M059J (cell line): Measurements from ENCODE around the gene DMAC2L. TPM values are rescaled to one million over a fixed set of nuclear protein-coding genes. Genes with fewer than 3 reads are reported as not detected.

ENCODE experiments used
- DNase-seq: peaks from one replicate; pipeline ENCODE4 v3.0.0-alpha.2; 2012; ENCODE audit warnings: low read depth
- total RNA-seq: library from RNA; depleted of rRNA; stranded (reverse); fragments of >200 nt; shearing (Covaris generic); gene quantifications from 2 replicates; pipeline ENCODE4 v1.2.3, GENCODE V29; 2014

Gene DMAC2L
- total RNA-seq, 1 experiment from 2014 or later = 16.8 TPM

DNA sequence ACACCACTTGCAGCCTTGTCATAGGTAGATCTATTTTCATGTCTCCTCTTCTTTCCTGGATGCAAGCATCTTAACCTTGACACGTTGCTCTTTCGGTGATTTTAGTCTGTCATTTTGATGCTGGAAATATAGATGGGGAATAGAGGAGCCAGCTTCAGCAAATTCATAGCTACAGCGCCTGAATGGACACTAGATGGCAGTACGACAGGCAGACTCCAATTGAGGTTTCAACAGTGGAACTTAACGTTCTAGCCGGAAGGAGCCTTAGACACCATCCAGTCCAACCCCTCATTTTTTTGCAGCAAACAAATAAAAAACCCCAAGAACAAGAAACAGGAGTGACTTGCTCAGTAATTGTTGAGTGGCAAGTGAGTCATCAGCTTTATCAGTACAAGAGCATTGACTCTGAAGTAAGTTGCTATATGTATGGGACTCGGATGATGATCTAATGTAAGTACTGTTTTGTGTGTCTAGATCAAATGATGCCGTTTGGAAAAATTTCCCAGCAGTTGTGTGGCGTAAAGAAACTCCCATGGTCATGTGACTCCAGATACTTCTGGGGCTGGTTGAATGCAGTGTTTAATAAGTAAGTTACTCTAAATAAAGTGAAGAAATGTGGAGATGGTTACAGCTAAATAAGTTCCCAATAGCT lies 9.0 kb downstream of the DMAC2L start:
- DNase-seq = peak; percentile 93

DNA sequence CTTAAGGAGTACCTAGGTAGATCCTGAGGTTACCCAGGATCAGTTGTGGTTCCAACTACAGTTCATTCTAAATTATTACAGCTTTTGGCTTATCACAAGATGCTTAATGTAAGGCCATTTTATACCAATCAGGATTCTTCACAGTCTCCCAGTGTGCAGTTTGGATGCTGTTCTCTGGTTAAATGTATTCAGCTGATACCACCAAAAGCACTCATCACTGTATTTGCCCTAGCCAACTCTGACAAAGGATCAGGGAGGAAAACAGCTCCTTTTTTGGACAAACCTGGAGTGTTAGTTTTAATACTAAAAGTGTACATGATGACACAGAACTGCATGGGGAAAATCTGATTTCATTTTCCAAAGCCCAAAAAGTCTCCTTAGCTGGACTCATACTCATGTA lies 19.5 kb downstream of the DMAC2L start:
- no peak for DNase-seq

DNA sequence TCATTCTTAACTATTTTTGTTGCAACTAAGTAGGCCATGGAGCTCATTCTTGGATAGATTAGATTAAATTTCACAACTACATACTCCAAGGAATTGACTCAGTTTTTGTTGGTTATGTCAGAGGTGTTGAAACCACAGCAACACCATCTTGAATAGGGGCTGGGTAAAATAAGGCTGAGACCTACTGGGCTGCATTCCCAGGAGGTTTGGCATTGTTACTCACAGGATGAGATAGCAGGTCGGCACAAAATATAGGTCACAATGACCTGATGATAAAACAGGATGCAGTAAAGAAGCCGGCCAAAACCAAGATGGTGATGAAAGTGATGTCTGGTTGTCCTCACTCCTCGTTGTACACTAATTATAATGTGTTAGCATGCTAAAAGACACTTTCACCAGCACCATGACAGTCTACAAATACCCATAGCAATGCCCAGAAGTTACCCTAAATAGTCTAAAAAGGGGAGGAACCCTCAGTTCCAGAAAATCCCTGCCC lies 20.9 kb downstream of the DMAC2L start:
- DNase-seq = peak; percentile 74

DNA sequence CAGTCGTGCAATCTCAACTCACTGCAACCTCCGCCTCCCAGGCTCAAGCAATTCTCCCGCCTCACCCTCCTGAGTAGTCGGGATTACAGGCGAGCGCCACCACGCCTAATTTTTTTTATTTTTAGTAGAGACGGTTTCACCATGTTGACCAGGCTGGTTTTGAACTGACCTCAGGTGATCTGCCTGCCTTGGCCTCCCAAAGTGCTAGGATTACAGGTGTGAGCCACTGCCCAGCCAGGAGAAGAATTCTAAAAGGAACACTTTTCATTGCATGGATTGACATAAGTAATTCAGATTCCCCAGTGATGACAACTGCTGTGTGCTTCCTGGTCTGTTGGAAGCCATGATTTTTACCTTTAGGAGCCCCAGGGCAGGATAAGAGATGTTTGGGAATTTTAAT lies 22.1 kb downstream of the DMAC2L start:
- DNase-seq = no peak

DNA sequence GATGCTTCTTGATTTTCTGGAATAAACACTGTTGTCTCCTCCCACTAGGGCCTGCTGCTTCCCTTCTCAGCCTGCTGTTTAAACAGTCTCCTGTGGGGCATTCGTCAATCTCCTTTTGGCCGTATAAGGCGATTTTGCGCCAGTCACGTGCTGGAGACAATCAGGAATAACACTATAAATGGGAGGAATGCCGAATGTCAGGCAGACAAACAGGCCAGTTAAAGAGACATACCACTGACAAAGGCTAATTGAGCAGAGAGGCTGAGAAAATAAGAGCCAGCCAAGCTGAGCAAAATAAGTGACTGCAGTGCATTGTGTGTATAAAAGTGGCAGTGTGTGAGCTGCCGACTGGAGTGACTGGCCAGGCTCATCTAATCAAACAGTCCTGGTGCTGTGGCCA lies 23.3 kb downstream of the DMAC2L start:
- DNase-seq = no peak

DNA sequence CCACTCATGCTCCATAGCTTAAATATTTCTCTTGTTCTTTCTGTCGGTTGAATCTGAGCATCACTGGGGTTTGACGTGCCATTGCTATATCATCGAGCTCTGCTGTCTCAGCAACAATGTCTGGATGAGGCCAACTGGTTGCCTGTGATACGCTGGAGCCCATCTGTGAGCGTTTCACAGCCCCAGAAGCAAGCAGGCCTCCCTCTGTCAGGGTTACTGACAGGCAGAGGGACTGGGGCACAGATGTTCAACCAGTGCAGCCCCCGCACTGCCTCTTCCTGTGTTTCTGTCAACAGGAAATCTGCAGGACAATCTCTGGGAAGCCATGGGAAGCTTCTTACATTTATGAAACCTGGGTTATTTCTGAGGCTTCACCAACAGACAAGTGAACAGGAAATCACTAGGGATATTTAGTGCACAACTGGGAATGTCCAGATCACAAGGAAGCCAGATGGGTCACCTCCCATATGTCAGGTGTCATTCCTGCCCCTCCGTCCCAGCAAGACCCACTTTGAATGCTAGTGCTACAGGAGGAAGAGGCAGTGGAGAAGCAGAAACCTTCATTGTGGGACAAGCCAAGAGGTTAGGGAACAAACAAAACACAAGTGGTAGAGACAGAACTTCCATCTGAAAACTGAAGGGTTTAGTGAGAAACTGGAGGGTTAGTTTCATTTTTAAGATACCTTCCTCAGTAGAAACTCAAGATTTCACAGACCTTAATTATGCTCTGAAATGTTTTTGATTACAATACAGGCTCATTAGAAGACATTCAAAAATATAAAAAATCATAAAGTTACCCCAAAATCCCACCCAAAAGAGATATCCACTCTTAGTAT lies 24.1 kb downstream of the DMAC2L start:
- no peak for DNase-seq

DNA sequence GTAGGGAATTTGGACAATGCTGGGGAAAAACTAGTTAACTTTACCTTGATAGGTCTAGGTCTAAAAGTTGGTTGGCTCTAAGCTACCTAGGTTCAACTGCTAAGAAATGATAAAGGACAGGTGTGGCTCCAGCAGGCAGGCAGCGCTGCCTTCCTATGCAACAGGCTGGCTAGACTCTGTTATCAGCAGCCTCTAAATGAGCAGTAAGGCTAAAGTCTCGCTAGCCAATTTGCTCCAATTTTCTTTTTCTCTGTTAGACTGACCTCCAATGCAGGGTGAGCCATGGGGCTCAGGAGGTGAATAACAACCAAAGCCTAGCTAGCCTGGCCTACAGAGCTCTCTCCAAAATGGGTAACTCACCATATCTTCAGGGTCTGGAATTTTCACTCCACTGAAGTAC lies 26.5 kb downstream of the DMAC2L start:
- DNase-seq = no peak

DNA sequence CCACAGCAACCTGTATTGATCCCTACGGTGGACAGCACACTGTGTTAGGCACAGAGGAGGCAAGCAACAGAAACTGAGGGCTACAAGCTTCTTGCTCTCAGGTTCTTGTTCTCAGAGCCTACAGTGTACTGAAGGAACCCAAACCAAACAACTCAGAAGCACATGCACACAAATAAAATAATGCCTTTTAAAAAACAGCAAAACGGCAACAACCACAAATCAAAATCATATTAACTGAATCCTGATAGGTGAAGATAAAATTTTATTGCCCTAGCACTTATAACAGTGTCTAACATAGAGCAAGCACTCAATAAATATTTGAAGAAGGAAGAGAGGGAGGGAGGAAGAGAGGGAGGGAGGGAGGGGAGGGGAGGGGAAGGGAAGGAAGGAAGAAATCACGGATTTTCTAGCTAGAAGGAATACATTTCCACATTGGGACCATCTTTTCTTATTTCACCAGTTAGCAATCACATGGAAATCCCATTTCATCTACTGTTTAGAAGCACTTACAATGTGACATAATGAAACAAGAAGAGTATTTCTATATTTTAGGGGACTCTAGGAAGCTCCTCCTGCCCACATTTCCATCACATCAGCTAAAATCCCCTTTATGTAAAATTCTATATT lies 27.2 kb downstream of the DMAC2L start:
- DNase-seq = no peak

DNA sequence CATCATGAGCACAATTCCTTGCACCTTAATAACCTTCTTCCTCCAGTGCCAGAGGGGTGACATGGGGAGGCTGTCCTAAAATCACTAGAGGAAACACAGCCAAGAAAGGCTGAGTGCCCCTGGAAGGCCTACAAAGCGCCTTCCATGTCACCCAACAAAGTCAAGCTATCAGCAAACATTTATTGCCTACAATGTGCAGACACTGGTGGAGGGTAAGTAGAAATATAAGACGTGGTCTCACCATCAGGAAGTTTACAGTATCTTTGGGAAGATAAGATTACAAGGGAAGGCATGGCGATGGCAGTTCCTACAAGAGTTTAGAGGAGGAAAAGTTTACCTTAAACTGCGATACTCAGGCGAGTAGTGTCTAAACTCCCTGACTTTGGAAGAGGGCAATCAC lies 27.9 kb downstream of the DMAC2L start:
- DNase-seq = no peak

DNA sequence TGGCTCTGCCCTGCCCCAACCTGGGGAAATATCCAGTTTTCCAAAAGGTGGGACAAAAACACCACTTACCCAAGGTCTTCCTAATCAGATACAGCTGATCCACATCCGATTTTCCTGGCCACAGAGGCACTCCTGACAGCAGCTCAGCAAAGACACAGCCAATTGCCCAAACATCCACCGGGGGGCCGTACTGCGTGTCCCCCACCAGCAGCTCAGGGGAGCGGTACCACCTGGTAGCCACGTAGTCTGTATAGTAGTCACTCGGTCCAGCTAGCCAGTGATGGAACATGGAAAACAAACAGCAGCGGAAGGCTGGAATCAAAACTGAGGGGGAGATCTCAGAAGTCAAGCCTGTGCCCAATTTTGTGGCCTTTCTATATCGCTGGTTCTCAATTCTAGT lies 28.8 kb downstream of the DMAC2L start:
- DNase-seq = no peak

DNA sequence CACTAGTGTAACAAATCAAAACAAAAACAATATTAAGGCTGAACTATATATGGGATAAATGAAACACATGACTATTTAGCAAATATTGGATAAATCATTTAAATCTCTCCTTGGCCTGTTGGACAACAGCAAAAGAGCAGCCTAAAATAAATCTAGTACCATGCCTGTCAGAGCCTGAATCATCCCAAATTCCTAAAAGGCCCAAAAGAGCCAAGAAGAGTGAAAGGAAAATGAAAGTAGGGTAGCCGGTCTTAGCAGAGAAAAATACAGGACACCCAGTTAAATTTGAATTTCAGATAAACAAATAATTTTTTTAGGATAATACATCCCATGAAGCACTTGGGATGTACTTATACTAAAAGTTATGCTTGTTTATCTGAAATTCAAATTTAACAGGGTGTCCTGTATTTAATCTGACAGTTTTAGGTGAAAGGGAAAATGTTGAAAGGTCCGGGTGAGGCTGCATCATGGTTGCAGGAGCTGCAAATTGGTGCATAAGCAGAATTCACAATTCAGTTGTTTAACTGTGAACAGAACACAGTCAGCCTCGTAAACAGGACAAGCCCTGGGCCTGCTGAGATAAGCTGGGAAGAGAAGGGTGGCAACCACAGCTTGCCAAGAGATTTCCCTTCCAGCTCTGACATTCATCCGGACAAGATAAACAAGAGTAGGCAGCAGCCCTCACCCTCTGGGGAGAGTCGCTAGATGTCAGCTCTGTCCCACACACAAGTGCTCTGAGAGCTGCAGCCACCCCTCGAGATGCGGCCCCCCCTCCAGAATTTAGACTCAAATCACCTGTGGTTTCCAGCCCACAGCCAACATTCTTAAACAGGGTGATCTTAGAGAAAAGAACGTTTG lies 30.3 kb downstream of the DMAC2L start:
- peak; percentile 90 for DNase-seq

DNA sequence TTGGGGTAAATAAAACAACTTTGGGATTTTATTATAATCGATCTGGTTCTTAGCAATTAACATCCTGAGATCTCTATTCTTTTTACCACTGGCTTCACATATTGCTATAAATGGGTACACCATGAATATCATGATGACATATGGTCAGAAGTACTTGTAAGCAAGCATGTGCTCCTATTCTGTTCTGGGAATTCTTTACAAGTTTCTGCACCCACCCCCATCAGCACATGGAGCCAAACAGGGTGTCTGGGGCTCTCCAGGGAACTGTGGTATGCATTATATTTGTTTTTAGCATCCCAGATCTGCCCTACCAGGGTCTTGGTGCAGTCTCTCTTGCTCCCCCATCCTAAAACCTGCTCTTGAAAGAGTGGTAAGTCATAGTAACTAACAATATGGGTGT lies 31.3 kb downstream of the DMAC2L start:
- DNase-seq = no peak

DNA sequence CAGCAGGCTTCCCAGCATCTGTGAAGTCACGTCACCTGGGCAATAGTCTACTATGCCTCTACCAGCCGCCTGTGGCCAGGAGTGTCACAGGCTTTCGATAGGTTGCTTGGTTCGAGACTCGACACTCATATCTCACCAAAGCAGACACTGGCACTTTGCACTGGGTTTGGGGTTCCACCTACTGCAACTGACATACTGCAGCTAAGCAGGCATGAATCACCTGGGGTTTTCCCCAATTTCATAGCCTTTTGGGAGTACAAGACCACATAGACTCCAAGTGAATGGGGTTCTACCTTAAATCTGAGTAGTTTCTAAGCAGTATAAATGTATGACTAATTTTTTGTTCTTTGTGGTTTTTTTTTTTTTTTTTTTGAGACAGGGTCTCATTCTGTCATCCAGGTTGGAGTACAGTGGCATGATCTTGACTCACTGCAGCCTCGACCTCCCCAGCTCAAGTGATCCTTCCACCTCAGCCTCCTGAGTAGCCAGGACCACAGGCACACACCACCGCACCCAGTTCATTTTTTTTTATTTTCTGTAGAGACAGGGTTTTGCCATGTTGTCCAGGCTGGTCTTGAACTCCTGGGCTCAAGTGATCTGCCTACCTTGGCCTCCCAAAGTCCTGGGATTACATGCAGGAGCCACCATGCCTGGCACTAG lies 32.1 kb downstream of the DMAC2L start:
- peak; percentile 86 for DNase-seq

DNA sequence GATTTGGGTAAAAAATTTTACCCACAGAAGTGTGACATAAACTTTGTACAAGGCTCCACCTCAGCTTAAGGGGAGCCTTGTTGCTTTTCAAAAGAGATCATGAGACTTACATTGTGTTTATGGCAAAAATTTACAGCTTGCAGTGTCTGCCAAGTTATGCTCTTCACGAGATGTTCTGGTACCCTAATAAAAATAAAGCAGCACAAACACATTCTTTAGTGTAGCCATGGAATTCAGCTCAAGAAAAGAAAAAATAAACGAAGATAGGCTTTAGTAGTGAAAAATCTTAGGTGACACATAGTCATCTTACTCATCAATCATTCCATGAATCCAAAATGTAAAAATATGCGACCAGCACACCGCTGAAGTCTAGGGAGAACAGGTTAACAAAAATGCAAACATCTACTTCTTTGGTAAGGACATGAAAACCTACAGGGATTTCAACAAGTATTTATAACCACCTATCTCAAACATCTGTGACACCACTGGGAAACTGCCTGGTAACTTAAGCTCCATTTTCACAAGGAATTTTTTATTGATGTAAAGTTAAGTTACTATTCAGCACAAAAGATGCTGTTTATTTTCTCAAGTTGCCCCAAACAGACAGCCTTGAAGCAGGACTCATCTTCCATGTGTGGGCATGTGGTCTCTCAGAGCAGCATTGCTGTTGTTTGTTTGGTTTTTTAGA lies 32.9 kb downstream of the DMAC2L start:
- peak; percentile 63 for DNase-seq

DNA sequence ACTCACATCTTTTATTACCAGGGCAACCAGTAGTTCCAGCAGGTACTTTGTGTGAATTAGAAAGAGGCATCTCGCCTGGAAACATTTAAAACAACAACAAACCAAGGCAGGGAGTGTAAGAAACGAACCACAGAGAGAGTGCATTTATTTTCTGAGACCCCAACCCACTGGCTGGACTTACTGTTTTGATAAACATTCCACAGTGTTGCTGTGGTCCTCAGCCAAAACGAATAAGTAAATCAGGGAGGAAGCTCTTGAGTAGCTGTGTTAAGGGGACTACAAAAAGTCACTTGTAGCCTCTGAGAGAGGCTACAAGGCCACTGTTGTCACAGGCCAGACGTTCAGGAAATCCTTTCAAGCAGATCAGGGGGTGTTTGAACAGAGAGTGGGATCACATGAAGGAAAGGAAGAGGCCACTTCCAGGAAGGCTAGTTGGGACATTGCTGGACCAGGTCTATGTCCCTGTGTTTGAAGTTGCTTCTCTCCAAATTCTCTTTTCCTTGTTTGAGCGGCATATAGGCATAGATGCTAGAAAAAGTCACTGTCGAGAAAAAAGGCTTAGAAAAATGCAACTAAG lies 33.8 kb downstream of the DMAC2L start:
- peak; percentile 34 for DNase-seq

DNA sequence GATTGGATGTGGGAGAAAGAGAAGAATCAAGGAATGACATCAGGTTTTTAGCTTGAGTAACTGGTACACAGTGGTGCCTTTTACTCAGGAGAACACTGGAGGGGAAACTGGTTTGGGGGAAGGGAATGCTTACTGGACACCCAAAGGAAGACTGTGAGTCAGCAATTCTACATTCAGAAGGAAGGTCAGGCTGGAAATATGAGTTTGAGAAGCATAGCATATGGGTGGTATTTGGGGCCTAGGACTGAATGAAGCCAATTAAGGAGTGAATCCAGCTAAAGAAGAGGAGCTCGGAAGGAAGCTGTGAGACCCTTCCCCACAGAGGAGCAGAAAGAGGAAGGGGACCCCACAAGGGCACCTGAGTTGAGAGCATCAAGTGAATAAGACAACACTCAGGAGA lies 35.4 kb downstream of the DMAC2L start:
- DNase-seq = peak; percentile 60

DNA sequence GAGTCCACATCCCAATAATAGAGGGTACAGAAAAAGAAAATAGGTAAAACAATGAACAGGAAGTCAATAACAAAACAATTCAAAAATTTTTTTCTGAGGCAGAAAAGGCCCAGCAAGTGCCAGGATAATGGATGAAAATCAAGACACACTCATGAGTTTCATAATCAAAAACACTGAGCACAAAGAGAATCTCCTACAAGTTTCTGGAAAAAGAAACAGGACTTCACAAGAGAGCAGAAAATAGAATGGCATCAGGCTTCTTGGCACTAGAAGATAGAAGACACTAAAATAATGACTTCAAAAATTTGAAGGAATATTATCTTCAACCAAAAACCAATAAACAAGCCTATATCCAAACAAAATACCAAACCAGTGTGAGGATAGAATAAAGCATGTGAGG lies 36.8 kb downstream of the DMAC2L start:
- no peak for DNase-seq

DNA sequence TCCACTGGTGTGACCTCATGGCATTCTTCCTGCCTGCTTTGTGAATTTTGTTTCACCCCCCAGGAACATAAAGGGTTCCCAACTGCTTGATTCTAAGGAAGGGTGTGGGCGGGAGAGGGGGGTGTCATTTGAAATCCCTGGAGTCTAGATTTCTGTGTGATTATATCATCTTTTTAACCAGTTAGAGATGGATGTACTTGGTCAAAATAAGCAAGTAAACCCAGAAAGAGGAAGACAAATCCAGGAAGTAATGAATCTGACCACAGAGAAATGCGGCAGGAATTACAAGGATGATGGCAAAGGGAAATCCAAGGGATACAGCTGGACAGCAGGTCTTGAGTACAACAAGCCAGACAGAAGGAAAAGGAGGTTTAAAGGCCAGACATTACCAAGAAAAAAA lies 38.9 kb downstream of the DMAC2L start:
- peak; percentile 30 for DNase-seq

DNA sequence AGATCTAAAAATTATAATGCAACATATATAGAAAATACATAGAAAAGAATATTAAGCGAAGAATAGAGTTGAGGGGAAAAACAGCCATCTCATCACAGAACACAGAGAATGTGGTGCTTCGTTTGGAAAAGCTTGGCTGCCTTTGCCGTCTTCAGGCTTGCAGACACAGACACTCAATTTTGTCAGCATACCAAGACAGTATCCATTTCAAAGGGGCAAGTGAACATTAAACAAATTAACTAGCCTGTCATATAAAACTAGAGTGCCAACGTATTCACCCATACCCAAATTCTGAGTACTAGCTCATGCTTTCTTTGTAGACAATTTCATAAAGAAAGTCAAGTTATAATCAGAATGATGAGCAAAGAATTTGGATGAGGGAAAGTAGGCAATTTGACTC lies 40.5 kb downstream of the DMAC2L start:
- no peak for DNase-seq

DNA sequence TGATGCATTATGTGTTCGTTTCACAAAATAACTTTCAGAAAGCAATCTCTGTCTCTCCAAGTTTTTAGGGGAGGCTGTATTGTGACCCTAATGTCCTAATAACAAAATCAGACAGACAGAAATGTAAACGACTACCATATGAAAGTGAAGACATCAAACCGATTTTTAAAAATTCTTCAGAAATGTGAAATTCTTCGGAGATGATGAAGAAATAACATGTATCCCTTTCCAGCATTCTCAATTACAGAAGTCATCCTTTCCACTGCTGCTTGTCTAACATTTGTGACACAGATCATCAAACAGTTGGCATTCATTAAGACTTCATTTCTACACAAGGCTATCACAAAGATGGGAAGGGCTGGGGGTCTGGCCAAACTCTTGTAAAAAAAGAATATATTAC lies 41.0 kb downstream of the DMAC2L start:
- DNase-seq = no peak
